GM21526 (cell line): ENCODE results near the gene INSRR.

Experiments
- ATAC-seq: cut with Tn5 transposase; IDR thresholded peaks from one replicate; pipeline ENCODE4 v1.9.1; 2021; ENCODE audit warnings: moderate library complexity; ENCODE audit not compliant: unreplicated experiment, low FRiP score

The INSRR gene

DNA sequence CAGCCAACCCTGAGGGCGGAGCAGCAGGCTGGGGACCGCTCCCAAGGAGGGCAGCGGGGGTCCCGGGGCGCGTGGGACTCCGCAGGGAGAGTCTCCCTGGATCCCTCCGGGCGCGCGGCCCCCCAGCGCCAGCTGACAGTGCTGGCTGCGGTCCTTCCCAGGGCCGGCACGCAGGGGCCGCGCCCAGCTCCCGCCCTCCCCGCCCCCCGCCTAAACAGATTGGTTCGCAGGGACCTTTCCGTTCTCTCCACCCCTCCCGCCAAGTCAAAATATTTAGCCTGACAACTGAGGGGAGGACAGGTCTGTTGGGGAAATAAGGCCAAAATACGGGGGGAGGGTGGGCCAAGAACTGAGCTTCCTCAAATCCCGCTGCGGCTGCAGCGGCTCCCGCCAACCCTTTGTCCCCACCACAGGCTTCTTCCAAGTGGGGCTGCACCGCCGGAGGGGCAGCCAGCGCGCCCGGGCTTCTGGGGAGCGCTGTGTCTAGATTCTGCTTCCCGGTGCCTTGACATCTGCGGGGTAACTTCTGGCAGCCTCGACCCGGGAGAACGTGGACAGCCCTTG lies at the start of gene INSRR:
INSRR (minus strand) TSS at position 159 of the 564 bp plus-strand sequence. CDS start 496 bp downstream, outside the sequence.
- ATAC-seq, result no peak

DNA sequence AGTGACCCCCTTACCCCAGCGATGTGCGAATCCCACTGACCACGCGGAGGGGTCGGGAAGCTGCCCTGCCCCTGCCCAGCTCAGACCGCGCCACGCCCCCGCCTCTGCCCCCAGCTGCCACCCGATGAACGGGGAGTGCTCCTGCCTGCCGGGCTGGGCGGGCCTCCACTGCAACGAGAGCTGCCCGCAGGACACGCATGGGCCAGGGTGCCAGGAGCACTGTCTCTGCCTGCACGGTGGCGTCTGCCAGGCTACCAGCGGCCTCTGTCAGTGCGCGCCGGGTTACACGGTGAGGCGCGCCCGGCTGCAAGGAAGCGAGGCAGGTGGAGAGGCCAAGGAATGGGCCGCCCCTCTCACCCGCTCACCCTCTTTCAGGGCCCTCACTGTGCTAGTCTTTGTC lies 49.6 kb upstream of the INSRR start:
- no peak for ATAC-seq

DNA sequence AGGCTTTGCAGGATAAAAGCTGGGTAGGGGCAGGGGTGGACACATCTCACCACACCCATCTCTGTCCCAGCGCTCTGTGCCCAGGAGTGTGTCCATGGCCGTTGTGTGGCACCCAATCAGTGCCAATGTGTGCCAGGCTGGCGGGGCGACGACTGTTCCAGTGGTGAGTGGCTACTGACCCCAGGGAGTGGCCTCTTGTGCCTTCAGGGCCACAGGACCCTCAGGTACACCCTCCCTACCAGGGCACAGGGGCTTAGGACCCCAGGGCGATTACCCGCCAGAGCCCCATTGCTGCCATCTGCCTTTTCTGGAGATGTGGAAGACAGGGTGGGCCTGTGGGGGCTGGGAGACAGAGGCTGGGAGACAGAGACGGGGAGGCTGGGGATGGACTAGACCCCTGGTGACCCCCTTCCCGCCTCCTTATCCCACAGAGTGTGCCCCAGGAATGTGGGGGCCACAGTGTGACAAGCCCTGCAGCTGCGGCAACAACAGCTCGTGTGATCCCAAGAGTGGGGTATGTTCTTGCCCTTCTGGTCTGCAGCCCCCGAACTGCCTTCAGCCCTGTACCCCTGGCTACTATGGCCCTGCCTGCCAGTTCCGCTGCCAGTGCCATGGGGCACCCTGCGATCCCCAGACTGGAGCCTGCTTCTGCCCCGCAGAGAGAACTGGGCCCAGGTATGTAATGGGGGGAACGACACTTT lies 47.4 kb upstream of the INSRR start:
- ATAC-seq, result no peak

DNA sequence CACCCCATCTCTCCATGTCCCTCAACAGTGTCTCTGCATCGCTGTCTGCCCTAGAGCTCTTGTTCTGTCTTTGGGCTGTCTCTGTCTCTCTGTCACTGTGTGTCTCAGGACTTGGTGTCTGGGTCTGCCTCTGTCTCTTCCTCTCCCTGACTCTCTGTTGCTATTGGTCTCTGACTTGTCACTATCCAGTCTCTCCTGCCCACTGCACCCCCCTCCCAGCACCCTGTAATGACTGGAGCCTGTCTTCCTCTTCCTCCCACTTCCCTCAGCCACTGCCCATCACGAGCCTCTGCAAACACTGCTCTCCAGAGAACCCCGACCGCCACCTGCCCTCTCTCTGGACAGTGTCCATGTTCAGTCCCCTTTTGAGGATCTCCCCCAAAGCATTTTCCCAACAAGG lies 46.7 kb upstream of the INSRR start:
- ATAC-seq, result no peak

DNA sequence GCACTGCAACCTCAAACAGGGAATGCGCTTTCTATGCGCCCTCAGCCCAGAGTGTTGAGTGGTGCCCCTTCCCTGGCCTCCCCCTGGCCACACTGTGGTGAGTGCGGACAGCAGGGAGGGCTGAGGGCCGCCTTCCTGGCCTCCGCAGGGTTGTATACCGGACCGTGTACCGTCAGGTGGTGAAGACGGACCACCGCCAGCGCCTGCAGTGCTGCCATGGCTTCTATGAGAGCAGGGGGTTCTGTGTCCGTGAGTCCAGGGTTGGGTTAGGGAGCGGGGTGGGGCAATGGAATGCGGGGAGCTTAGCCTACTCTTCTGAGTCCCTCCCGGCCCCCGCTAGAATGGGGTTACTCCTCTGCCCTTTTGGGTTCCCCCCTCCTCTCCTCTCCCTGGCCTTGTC lies 46.3 kb upstream of the INSRR start:
- ATAC-seq, result no peak

DNA sequence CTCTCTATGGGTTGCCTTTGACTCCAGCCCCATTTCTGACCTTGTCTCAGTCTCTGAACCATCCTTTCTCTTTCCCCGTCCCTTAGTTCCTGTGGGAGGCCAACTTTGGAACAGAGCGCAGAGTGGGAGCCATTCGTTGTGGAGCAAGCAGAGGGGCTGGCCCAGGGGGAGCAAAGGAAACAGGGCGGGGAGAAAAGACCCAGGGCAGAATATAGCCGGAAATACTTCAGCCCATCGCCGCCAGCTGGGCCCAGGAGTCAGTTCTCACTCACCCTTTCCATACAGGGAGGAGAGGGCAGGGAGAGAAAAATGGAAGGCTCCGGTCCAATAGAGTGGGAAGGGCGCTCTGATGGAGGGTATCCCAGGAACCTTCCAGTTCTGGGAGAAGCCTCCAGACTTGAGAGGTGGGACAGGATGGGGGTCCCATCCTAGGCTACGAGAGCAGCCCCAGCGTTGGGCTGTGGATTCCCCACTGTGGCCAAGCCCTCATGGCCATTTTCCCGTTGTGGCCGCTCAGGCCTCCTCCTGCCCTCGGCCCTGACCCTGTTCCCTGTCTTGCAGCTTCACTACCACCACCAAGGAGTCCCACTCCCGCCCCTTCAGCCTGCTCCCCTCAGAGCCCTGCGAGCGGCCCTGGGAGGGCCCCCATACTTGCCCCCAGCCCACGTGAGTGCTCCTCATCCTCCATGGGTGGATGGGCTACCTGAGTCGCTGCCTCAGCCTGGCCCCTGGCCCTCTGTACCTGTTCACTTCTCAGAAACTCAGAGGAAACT lies 45.5 kb upstream of the INSRR start:
- no peak for ATAC-seq

DNA sequence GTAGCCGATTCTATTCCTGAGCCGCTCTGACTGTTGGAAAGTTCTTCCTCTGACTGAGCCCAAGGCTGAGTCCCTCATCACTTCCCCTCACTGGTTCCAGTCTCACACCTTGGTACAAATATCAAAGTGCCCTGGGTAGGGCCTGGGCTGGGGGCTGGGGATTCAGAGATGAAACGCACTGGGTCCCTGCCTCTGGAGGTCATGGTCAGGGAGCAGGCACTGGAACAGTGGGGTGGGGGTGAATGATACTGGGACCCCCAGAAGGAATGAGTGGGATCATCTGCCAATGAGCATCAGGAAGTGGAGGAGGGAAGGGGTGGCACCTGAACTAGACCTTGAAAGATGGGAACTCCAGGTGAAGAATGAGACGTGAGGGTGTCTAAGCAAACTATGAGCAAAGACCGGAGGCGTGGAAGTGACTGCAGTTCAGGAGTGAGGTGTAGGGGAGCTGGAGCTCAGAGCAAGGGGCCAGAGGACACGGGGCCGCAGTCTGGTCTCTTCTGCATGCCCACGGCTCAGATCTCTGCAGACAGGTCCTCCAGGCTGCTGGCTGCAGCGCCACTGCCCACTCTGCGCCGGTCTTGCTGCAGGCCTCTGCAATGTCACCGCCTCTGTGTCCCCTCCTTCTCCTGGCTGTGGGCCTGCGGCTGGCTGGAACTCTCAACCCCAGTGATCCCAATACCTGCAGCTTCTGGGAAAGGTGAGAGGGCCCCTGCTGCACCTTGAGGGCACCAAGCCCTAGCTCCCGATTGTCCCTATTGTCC lies 44.6 kb upstream of the INSRR start:
- ATAC-seq, result no peak

DNA sequence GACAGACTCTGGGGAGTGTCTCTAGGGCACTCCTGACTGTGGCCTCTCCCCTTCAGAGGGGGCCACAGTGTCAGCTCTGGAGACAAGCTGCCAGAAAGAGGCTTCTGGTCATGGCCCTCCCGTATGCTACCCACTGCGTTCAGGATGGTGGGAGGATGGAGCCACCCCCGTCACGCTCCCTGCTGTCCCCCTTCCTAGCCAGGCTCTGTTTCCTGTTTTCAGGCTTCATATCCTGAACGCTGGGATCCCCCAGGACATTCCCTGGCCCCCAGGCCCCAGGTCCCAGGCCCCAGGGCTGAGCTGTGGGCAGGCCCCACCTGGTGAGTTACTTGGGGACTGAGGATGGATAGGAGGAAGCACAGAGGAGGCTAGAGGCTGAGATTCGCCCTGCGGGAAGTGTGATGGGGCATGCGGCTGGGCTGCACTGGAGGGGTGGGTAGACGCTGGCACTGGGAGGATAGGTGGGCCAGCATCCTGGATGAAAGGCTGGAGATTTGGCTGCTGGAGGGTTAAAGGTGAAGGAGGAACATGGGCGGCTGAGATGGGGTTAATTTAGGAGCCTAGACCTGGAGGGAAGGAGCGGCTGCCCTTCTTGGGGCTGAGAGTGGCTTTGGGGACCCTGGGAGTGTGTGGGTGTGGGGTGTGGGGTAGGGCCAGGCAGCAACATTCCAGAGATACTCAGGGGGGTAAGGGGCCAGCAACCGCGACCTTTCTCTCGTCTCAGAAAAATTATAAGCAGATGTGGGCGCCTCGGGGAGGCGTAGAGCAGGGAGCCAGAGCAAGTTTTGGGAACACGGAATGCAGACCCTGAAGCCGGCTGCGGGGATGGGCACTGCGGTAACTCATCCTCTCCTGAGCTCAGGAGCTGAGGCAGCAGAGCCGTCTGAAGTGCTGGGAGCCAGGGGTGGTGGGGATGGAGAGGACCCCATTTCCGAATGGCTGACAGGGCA lies 43.3 kb upstream of the INSRR start:
- ATAC-seq, result no peak

DNA sequence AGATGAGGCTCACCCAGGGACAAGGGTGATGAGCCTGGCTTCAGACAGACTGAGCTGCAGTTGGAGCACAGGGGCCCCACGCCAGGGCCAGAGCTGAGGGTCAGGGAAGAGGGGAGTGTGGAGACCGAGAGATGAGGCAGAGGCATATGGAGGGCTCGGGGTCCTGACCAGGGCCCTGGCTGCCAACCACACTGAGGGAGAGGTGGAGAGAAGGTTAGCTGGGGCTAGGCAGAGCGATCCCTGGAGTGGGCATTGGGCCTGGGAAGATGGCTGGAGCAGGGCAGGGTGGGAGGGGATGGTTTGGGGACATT lies 42.6 kb upstream of the INSRR start:
- ATAC-seq, result no peak

DNA sequence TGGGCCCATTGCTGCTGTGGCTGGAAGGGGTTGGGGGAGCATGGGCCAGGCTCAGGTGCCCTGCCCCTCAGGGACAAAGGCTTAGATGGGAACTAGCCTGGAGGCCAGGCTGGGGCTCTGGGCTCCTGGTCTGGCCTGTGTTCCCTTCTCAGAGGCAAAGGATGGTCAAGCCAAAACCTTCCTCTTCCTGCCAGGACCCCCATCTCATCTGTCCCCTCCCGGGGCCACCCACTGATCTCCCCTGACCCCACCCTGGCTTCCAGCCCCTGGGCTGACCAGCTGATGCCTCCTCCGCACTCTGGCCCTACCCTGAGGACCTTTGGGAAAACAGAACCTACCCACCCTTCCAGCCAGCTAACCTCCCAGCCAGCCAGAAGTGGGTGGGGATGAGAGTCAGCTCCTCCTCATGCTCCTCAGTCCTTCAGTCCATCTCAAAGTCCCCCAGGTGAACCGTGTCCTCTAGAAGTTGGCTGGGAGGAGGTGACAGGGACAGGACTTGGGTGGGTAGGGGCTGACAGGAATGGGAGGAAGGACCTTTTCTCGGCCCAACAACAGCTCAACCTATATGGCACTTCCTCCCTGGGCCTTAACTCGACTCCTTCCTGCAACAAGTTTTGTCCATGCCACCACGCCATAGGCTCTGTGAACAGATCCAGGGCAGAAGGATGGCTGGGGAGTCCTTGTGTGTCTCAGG lies 42.1 kb upstream of the INSRR start:
- no peak for ATAC-seq

DNA sequence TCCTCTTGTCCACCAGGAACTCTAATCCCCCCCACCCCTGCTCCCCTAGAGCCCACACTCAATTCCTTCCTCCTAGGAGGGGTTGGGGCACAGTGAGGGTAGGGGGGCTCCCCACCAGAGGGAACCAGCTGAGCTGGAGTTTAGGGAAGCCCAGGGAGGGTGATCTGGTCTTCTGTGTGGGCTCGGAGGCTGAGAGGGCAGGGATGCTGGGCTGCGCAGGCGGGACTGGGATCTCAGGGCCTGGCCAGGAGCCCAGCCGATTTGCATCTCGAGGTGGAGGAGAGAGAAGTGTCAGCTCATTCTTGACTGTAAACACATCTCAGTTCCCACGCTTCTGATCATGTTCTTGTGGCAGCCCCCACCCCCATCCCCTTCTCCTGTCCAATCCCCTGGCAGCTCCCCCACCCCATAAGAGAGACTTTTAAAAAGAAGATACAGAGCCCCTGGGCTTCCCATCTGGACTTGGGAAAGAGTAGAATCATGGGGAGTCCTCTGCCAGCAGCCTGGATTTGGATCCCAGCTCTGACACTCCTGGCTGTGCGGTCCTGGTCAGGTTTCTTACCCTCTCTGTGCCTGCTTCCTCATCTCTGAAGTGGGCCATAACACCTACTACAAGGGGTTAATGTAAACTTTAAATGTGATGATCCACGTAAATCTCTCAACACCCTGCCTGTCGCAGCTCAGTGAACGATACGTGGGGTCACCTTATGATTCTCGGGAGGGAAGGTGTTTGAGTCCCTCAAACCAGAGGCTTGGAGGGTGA lies 41.2 kb upstream of the INSRR start:
- no peak for ATAC-seq

DNA sequence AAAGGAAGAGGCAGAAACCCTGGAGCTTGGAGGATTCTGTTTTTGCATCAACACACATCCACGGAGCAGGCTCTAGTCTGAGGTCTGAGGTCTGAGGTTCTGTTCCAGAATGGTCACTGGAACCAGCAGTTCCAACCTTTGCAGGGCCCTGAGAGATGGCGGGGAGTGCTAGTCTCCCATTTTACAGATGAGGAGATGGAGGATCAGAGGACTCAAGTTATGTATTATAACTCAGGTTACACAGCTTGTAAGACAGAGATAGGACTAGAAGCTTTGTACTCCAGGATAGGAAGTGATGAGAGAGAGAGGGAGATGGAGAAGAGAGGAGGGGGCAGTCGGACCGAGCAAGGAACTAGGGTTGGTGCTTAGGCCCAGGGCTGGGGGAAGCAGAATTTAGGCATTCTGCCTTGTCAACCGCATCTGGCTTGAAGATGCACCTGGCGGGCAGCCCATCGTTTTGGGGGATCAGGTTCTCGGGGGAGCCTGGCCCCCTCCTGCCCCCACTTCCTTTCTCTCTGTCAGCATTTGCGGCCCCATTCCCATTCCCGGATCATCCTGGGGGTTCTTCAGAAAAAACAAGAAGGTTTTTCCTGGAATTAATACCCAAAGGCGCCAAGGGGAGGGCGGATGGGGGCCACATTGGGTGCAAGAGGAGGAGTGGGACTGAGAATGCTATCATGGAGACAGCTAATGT lies 40.2 kb upstream of the INSRR start:
- ATAC-seq, result no peak

DNA sequence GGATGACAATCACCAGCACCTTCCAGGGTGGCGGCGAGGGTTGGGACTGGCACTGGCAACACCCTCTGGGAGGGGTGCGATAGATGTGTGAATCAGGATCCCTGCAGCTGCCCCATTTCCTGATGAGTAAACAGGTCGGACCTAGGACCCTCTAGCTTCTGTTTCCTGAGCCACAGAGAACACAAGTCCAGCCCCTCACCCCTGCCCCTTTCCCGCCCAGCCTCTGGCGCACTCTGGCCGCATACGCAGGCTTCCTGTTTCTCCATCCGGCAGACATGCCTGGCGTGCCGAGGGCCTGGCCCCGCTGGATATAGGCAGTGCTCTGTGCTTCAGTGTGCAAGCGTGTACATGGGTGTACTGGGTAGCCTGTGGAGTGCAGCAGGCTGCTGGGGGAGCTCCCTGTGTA lies 39.2 kb upstream of the INSRR start:
- ATAC-seq, result no peak

DNA sequence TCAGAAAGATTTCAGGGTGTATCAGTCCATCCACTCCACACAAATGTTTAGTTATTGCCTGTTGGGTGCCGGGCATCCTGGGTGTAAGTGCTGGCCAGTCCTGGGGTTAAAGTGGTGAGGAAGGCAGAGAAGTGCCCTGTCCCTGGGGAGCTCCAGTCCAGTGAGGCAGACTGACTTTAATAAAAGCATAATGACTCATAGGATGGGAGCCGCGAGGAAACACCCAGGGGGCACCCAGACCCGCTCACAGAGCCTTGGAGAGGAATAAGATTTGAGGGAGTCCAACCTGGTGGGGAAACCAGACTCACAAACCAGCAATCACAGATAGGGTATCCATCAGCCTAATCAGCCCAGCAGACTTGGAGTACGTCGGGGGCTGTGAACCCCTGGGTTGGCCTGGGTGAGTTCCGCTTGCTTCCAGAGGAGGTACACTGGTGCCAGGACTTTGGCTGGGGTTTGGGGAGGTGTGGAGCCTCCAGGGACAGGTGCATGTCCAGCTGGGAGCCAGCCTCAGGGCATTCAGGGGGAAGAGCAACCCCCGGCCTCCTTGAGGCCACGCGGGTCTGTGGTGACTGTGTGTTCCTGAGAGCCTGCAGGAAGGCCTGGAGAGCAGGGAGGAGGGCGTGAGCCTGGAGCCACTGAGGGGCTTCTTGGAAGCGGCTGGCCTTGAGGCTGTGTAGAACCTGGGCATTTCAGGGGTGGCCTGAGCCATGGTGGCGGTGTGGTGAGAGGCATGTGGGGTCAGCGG lies 38.3 kb upstream of the INSRR start:
- no peak for ATAC-seq

DNA sequence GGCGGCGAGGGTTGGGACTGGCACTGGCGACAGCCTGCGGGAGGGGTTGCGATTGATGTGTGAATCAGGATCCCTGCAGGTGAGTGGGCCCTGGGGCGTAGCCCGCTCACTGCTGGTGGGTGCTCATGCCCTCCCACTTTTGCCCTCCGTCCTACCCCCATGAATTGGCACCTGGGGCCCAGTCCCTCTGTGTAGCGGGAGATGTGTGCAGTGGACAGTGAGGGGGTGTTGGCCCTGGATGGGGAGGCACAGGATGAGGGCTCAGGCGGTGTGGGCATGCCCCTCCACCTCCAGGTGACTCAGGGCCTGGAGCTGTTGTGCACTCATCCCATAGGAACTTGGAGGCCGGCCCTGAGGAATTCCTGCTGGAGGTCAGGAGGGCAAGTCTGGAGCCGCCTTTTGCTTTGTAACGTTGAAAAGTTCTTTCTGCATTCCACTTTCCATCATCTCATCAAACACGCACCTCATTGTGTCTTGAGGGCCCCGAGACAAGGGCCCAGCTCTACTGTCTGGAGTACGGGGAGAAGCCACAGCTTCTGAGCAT lies 37.6 kb upstream of the INSRR start:
- ATAC-seq, result no peak

DNA sequence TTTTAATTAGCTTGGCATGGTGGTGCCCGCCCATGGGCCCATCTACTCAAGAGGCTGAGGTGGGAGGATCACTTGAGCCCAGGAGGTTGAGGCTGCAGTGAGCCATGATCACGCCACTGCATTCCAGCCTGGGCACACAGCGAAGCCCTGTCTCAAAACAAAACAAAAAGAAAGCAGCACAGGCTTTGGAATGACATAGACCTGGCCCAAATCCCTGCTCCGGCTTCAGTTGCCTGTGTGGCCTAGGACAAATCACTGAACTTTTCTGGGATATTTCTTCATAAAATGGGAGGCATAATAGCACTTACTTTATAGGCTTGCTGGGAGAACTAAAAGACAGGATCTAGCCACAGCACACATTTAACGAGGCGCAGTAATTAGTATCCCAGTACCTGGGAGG lies 37.0 kb upstream of the INSRR start:
- ATAC-seq, result no peak

DNA sequence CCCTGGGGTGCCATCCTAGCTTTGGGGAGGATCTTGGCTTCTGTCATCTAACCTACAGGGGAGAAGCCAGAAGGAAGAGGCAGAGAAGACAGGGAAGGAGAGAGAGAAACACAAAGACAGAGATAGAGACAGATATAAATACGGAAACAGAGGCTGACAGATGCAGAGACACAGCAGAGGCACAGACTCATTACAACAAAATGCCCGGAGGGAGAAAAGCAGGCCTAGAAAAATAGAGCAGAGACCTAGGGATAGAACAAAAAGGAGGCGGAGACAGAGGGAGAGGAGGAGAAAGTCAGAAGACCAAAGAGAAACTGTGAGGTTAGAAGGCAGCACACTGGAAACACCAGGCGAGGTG lies 36.5 kb upstream of the INSRR start:
- no peak for ATAC-seq
